Heart left ventricle (tissue), 13 donors: ENCODE measurements around the gene SOCS4.

ENCODE experiments used
- POLR2A ChIP-seq, 2 donors: fragments of 450-650 bp; IDR thresholded peaks; one replicate each; pipeline ENCODE4 v1.6.1; 2017; ENCODE audit warnings: antibody characterized with exemption in 2 of 2, mild to moderate bottlenecking in 2 of 2, moderate library complexity in 2 of 2
- TF ChIP-seq, protein P1 (sequence below), 12 donors: fragments of 200-600 bp; sonication (generic) in 4 of 12; IDR thresholded peaks; one replicate each; pipeline versions ENCODE4 v1.5.0 to v1.8.0; 2018 to 2022; ENCODE audit warnings: antibody characterized with exemption in 12 of 12, mild to moderate bottlenecking in 5 of 12
- donor health status: ischemic (EF 13 %, LVEDD 7.1; RV severe dilation, severe dysfunction).
- donor health status: DM: no; HTN: yes; CAD: no.
- donor health status: DM: no; HTN: no; CAD: no.
- donor health status: ischemic (EF 25% LVEDD 6.9; RV normal size, moderate dysfunction).
- donor health status: ischemic (EF 25% LVEDD 5.7; RV mildly dilated, moderate dysfunction).
- donor health status: ischemic (EF 35%, LVEDD 5.7; RV mildly dilated, moderate dysfunction).
- donor health status: nonischemic (EF 11% LVEDD 7.7; RV severe dilation, severe dysfunction).
- donor health status: DM: yes; HTN: yes; CAD: no.
- donor health status: PGD.
- donor health status: ischemic (EF 29% LVEDD 5.4; RV normal size, mild dysfunction).
- donor health status: nonischemic (EF 23%, LVEDD 6.1; RV moderate dilation, normal function).

DNA sequence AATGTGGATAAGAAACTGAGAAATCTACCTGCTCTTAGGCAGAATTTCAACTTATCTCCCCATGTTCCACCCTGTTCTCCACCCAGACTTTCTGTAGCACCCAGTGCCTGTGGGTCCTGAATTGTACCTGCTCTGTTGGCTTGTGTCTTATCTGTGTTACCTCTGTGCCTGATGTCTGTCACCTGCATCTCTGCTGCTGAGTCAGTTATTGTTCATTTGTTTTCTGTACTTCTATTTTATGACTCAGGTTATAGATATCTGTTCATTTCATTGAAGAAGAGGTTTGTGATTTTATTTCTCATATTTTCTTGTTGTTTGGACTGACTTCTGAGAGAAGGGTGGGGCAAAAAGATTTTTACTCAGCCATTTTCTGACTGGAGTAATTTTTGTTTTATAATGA, 11.7 kb downstream of the SOCS4 start:
- TF ChIP-seq, protein P1, sequence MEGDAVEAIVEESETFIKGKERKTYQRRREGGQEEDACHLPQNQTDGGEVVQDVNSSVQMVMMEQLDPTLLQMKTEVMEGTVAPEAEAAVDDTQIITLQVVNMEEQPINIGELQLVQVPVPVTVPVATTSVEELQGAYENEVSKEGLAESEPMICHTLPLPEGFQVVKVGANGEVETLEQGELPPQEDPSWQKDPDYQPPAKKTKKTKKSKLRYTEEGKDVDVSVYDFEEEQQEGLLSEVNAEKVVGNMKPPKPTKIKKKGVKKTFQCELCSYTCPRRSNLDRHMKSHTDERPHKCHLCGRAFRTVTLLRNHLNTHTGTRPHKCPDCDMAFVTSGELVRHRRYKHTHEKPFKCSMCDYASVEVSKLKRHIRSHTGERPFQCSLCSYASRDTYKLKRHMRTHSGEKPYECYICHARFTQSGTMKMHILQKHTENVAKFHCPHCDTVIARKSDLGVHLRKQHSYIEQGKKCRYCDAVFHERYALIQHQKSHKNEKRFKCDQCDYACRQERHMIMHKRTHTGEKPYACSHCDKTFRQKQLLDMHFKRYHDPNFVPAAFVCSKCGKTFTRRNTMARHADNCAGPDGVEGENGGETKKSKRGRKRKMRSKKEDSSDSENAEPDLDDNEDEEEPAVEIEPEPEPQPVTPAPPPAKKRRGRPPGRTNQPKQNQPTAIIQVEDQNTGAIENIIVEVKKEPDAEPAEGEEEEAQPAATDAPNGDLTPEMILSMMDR (IDR thresholded peaks at IDR 0.05), result no peak
- no peak for TF ChIP-seq POLR2A (IDR thresholded peaks at IDR 0.05)
